HFFc6 (cell line): ENCODE measurements around the gene AFDN. TPM values are rescaled to one million over a fixed set of nuclear protein-coding genes. Genes with fewer than 3 reads are reported as not detected.

ENCODE experiments used
- DNase-seq: peaks from one replicate; pipeline ENCODE4 v3.0.0-alpha.2; 2018
- H3K27ac Mint-ChIP-seq: 2 replicates; pipeline ENCODE4 v1.8.0; 2020; ENCODE audit warnings: mild to moderate bottlenecking, mixed read lengths
- H3K27me3 Mint-ChIP-seq: 2 replicates; pipeline ENCODE4 v1.8.0; 2021; ENCODE audit warnings: mild to moderate bottlenecking, moderate library complexity, mixed read lengths; ENCODE audit not compliant: insufficient read depth
- H3K36me3 Mint-ChIP-seq: 2 replicates; pipeline ENCODE4 v1.8.0; 2021; ENCODE audit warnings: low read depth, mixed read lengths
- H3K4me1 Mint-ChIP-seq: 2 replicates; pipeline ENCODE4 v1.8.0; 2020; ENCODE audit warnings: low read depth, mixed read lengths
- H3K4me3 Mint-ChIP-seq: 2 replicates; pipeline ENCODE4 v1.8.0; 2020; ENCODE audit warnings: mild to moderate bottlenecking, moderate library complexity, mixed read lengths
- H3K9me3 Mint-ChIP-seq: 2 replicates; pipeline ENCODE4 v1.8.0; 2020; ENCODE audit warnings: mild to moderate bottlenecking, mixed read lengths
- CTCF ChIP-seq: fragments of 200-600 bp; sonication (generic); IDR thresholded peaks from 2 replicates; pipeline ENCODE4 v1.5.0; 2021; ENCODE audit warnings: antibody characterized with exemption, mild to moderate bottlenecking
- total RNA-seq, 6 experiments: library from RNA; stranded (reverse); fragmentation: NEBNext Ultra II Directional; extraction: Animal tissue kit (Norgen Biotek cat#: 25700); gene quantifications; 2 replicates in 1 of 6; 3 replicates in 5 of 6; pipeline ENCODE4 v1.2.3, GENCODE V29; 2021

The AFDN gene
- total RNA-seq, 6 experiments from 2014 or later, result 16.1 to 20.3 (median 17.4) TPM

- Mint-ChIP-seq H3K27ac (no peak overlapping the region), H3K4me1 (no peaks in the 10 kb centered on the region), H3K9me3 (no peaks in the 10 kb centered on the region), H3K36me3 (no peaks in the 10 kb centered on the region; the same call in 1 of the 2 replicates), H3K4me3 (no peak overlapping the region), H3K27me3 (no peaks in the 10 kb centered on the region; the same call in 1 of the 2 replicates)
- no peak for DNase-seq
- no peak for TF ChIP-seq CTCF
Observed at GRCh38 chr6:167910007-167910406, 83.3 kb downstream of the AFDN start.

GRCh38 chr6:167910652-167911051 is 83.9 kb downstream of the AFDN start:
- TF ChIP-seq CTCF, result no peak
- Mint-ChIP-seq H3K36me3 (no peaks in the 10 kb centered on the region; the same call in 1 of the 2 replicates), H3K27ac (no peak overlapping the region), H3K4me3 (no peak overlapping the region), H3K27me3 (no peaks in the 10 kb centered on the region; the same call in 1 of the 2 replicates), H3K4me1 (no peaks in the 10 kb centered on the region), H3K9me3 (no peaks in the 10 kb centered on the region)
- DNase-seq, result no peak

- no peak overlapping the region for H3K4me3 Mint-ChIP-seq
- no peaks in the 10 kb centered on the region; the same call in 1 of the 2 replicates for H3K27me3 Mint-ChIP-seq
- TF ChIP-seq CTCF, result no peak
- no peaks in the 10 kb centered on the region for H3K9me3 Mint-ChIP-seq
- no peak for DNase-seq
- H3K4me1 Mint-ChIP-seq, result no peaks in the 10 kb centered on the region
- H3K36me3 Mint-ChIP-seq, result no peaks in the 10 kb centered on the region; the same call in 1 of the 2 replicates
- no peak overlapping the region for H3K27ac Mint-ChIP-seq
Observed at GRCh38 chr6:167912494-167912893, 85.8 kb downstream of the AFDN start.

GRCh38 chr6:167913699-167914098 is 87.0 kb downstream of the AFDN start:
- Mint-ChIP-seq H3K27ac (no peak overlapping the region), H3K36me3 (peaks cover 2% of the 10 kb centered on the region), H3K4me1 (no peaks in the 10 kb centered on the region), H3K9me3 (no peaks in the 10 kb centered on the region), H3K27me3 (no peaks in the 10 kb centered on the region), H3K4me3 (no peak overlapping the region)
- DNase-seq, result no peak
- no peak for TF ChIP-seq CTCF

- Mint-ChIP-seq H3K9me3 (no peaks in the 10 kb centered on the region), H3K36me3 (peaks cover 7% of the 10 kb centered on the region), H3K27ac (no peak overlapping the region), H3K4me3 (no peak overlapping the region), H3K4me1 (no peaks in the 10 kb centered on the region), H3K27me3 (no peaks in the 10 kb centered on the region)
- no peak for DNase-seq
- TF ChIP-seq CTCF, result no peak
Observed at GRCh38 chr6:167915139-167915538, 88.4 kb downstream of the AFDN start.
